Right cardiac atrium (tissue), 5 donors: ENCODE results near the gene PDSS2. TPM values are rescaled to one million over a fixed set of nuclear protein-coding genes. Genes with fewer than 3 reads are reported as not detected.

Experiments
- ATAC-seq, 2 donors: fragments of 200-7000 bp; cut with Tn5 transposase; one replicate each; pipeline versions ENCODE4 v1.8.0 to v1.9.1; 2020; ENCODE audit warnings: moderate library complexity in 2 of 2, mild to moderate bottlenecking in 1 of 2
- DNase-seq, 3 donors: peaks; one replicate each; pipeline ENCODE4 v3.0.0-alpha.2; 2020
- H3K27ac ChIP-seq: one replicate; pipeline ENCODE4 v1.5.1; 2013; ENCODE audit warnings: mild to moderate bottlenecking, low read length, control low read depth, moderate library complexity
- H3K27me3 ChIP-seq: one replicate; pipeline ENCODE4 v1.6.1; 2013; ENCODE audit not compliant: control insufficient read depth, insufficient read depth
- H3K4me1 ChIP-seq: one replicate; pipeline ENCODE4 v1.6.1; 2013; ENCODE audit warnings: low read length; ENCODE audit not compliant: control insufficient read depth, insufficient read depth
- H3K4me3 ChIP-seq: one replicate; pipeline ENCODE4 v1.5.1; 2013; ENCODE audit warnings: low read length, control low read depth
- H3K9me3 ChIP-seq: one replicate; pipeline ENCODE4 v1.6.1; 2013; ENCODE audit warnings: low read length; ENCODE audit not compliant: control insufficient read depth
- WGBS: extraction: QIAGEN DNeasy Blood & Tissue Kit; methylation state at CpG from one replicate; pipeline ENCODE4 v1.1.7; 2013; 5-methylcytosine and 5-hydroxymethylcytosine counted together
- intact Hi-C, 4 donors: fragments of 100-400 bp; cut with DNase I; formaldehyde crosslinking; loops; one replicate each; pipeline versions ENCODE4 v1.11.0 to v1.14.0; 2022 to 2023
- polyA plus RNA-seq: library from polyadenylated mRNA; stranded (reverse); fragments of 200-250 nt; gene quantifications from one replicate; pipeline ENCODE4 v1.2.3, GENCODE V29; 2013
- total RNA-seq, 4 donors: library from RNA; stranded (reverse); fragmentation: NEBNext Ultra II Directional; extraction: Animal tissue kit (Norgen Biotek cat#: 25700); gene quantifications; one replicate each; pipeline ENCODE4 v1.2.1, GENCODE V29; 2021
- donor health status: healthy with polysubstance abuse.
- donor health status: DM: no; HTN: yes; CAD: no.
- donor health status: DM: no; HTN: no; CAD: no.
- donor health status: DM: no; HTN: yes; CAD: no; lungs with severe emphysema.
- donor health status: DM: yes; HTN: yes; CAD: no.

Gene PDSS2
- total and polyA plus RNA-seq, 5 donors = 10.0 to 15.5 (median 13.6) TPM

DNA sequence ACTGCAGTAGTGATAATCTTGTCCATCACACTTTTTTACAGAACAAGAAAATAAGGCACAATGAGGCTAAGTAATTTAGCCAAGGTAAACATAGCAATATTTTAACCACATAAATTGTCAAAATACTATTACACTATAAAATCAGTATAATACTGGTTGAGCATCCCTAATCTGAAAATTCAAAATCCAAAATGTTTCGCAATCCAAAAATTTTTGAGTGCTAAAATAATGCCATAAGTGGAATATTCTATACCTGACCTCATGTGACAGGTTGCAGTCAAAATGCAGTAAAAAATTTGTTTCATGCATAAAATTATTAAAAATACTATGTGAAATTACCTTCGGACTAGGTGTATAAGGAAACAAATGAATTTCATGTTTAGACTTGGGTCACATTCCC, 101.5 kb downstream of the PDSS2 start:
- ATAC-seq = no peak
- WGBS = 97% methylated on average over 2 of the region's 2 CpGs
- H3K4me1 ChIP-seq = no peaks in the 10 kb centered on the region
- no peak overlapping the region for H3K27ac ChIP-seq
- H3K27me3 ChIP-seq = no peaks in the 10 kb centered on the region
- intact Hi-C loops = no loop called here
- H3K4me3 ChIP-seq = no peak overlapping the region
- no peak for DNase-seq
- no peaks in the 10 kb centered on the region for H3K9me3 ChIP-seq

GRCh38 chr6:107357031-107357430, 102.3 kb downstream of the PDSS2 start:
- no peak for ATAC-seq
- Histone ChIP-seq H3K4me3 (no peak overlapping the region), H3K27me3 (no peaks in the 10 kb centered on the region), H3K27ac (no peak overlapping the region), H3K9me3 (no peaks in the 10 kb centered on the region), H3K4me1 (no peaks in the 10 kb centered on the region)
- 82% methylated on average over 2 of the region's 2 CpGs for WGBS
- DNase-seq = no peak
- intact Hi-C loops = no loop called here

DNA sequence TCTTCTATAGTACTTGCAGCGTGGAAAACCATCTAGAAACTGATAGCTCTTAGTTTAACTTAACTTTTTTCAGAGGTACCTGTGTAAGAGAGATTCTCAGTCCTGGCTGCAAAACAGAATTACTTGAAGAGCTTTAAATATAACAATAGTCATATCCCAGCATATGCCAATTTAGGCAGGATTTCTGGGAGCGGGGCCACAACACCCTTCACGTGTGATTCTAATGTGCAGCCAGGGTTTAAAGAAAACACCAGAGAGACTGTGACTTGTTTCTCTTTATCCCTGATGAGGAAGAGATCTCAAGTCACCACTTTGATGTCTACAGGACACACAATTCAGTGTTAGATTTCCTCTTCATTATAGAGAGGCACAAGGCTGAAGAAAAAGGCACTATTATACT, 103.7 kb downstream of the PDSS2 start:
- ATAC-seq = no peak
- Histone ChIP-seq H3K4me3 (no peak overlapping the region), H3K27ac (no peak overlapping the region), H3K9me3 (no peaks in the 10 kb centered on the region), H3K27me3 (no peaks in the 10 kb centered on the region), H3K4me1 (no peaks in the 10 kb centered on the region)
- DNase-seq = peak in 2 of 3 donors; percentile 49 to 50
- intact Hi-C loops = no loop called here
- WGBS = 63% methylated on average over 3 of the region's 3 CpGs

GRCh38 chr6:107354451-107354850, 104.9 kb downstream of the PDSS2 start:
- ATAC-seq (no peak), DNase-seq (no peak)
- intact Hi-C loops = no loop called here
- Histone ChIP-seq H3K27me3 (no peaks in the 10 kb centered on the region), H3K4me3 (no peak overlapping the region), H3K27ac (no peak overlapping the region), H3K4me1 (no peaks in the 10 kb centered on the region), H3K9me3 (no peaks in the 10 kb centered on the region)
- WGBS = 32% methylated on average over 2 of the region's 2 CpGs

DNA sequence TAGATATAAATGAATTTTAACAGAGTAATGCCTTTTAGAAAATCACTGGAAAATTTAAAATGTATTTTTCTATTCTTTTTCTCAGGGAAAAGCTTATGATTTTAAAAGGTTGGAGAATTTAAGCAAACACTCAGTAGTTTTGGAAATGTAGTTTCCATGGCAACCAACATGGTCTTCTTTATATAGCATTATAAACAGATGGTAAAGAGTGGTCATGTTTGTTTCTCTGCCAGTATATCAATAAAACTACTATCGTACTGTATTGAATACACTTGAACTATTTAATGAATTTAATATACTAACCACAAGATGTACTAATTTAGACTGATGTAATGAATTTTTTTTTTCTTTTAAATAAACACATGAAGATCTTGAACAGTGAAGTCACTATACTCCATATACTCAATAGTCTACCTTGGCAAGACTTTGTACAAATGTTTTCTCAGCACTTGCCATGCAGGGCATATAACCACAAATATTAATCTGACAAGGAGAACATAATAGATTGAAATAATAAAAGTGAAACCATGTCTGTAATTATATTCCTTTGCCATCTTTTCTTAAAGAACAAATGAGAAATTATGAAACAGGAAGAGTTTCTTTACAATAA, 105.5 kb downstream of the PDSS2 start:
- H3K27ac ChIP-seq = no peak overlapping the region
- DNase-seq (no peak), ATAC-seq (no peak)
- intact Hi-C loops = no loop called here
- H3K4me3 ChIP-seq = no peak overlapping the region
- no peaks in the 10 kb centered on the region for H3K4me1 ChIP-seq
- 76% methylated on average over 1 of the region's 1 CpG for WGBS
- H3K27me3 ChIP-seq = no peaks in the 10 kb centered on the region
- H3K9me3 ChIP-seq = no peaks in the 10 kb centered on the region

DNA sequence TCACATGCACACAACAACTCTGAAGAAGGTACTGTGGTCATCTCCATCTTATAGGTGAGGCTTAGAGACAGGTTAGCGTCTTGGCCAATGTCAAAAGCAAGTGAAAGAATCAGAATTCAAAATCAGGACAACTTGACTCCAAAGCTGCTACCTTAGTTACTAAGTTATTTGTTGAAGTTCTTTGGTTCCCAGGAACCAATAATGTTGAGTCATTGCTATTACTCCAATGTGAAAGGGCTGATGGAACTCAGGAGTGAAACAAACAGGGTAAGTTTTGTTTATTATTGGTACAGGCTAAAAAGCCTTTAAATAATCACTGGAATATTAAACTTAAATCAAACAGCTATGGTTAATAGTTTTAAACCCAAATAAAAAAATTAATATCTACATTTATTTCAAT, 111.1 kb downstream of the PDSS2 start:
- H3K27me3 ChIP-seq = no peaks in the 10 kb centered on the region
- ATAC-seq (no peak), DNase-seq (no peak)
- H3K4me3 ChIP-seq = no peak overlapping the region
- no peak overlapping the region for H3K27ac ChIP-seq
- no peaks in the 10 kb centered on the region for H3K9me3 ChIP-seq
- 100% methylated on average over 1 of the region's 1 CpG for WGBS
- no peaks in the 10 kb centered on the region for H3K4me1 ChIP-seq
- intact Hi-C loops = no loop called here

GRCh38 chr6:107345393-107345792, 114.0 kb downstream of the PDSS2 start:
- no peaks in the 10 kb centered on the region for H3K9me3 ChIP-seq
- ATAC-seq = no peak
- H3K4me1 ChIP-seq = no peaks in the 10 kb centered on the region
- no peak overlapping the region for H3K4me3 ChIP-seq
- DNase-seq = no peak
- intact Hi-C loops = no loop called here
- no peak overlapping the region for H3K27ac ChIP-seq
- no peaks in the 10 kb centered on the region for H3K27me3 ChIP-seq

- no peaks in the 10 kb centered on the region for H3K27me3 ChIP-seq
- 93% methylated on average over 2 of the region's 2 CpGs for WGBS
These were observed 114.4 kb downstream of the PDSS2 start for GRCh38 chr6:107344981-107345380.

DNA sequence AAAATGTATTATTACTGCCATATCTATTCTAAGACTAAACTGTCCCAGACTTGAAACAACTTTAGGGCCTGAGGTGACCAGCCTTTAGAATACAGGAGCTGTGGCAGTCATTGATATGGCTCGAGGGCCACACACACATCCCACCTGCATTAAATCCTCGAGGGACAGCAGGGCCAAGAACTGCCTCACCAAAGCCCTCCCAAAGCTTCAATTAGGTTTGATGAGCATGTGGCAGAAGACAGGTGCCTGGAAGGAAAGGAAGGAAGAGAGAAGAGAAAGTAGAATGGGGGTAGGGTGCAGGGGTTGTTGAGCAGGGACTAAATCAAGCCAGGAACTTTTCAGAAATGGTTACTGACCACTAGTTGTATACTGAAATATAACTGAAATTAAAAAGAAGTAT, 115.0 kb downstream of the PDSS2 start:
- DNase-seq (no peak), ATAC-seq (no peak)
- 75% methylated on average over 2 of the region's 2 CpGs for WGBS
- H3K9me3 ChIP-seq = no peaks in the 10 kb centered on the region
- H3K4me1 ChIP-seq = no peaks in the 10 kb centered on the region
- H3K27ac ChIP-seq = no peak overlapping the region
- no peaks in the 10 kb centered on the region for H3K27me3 ChIP-seq
- intact Hi-C loops = no loop called here
- no peak overlapping the region for H3K4me3 ChIP-seq

More at GRCh38 chr6:107344981-107345380, 114.4 kb downstream of the PDSS2 start:
- Histone ChIP-seq H3K4me3 (no peak overlapping the region), H3K4me1 (no peaks in the 10 kb centered on the region), H3K27ac (no peak overlapping the region), H3K9me3 (no peaks in the 10 kb centered on the region)
- ATAC-seq (no peak), DNase-seq (no peak)
- intact Hi-C loops = no loop called here

DNA sequence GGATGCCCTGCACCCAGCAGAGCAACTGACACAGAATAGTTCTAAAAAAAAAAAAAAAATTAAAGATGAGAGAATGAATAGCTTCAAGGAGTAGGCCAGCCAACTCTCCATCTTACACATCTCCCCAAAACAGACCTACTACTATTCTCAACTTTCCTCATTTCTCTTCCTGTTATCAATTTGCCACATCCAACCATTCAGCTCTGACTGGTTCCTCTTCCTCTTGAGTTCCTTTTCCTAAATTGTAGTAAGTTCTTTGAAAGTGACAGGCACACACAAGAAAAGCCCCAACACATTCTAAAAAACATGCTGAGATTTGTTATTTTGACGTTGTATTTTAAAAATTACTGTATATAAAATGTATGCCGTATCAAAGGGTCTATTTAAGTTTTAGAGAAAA, 117.2 kb downstream of the PDSS2 start:
- intact Hi-C loops = no loop called here
- no peaks in the 10 kb centered on the region for H3K9me3 ChIP-seq
- 89% methylated on average over 2 of the region's 2 CpGs for WGBS
- H3K4me3 ChIP-seq = no peak overlapping the region
- no peak for ATAC-seq
- no peak overlapping the region for H3K27ac ChIP-seq
- no peaks in the 10 kb centered on the region for H3K4me1 ChIP-seq
- H3K27me3 ChIP-seq = no peaks in the 10 kb centered on the region
- DNase-seq = no peak

DNA sequence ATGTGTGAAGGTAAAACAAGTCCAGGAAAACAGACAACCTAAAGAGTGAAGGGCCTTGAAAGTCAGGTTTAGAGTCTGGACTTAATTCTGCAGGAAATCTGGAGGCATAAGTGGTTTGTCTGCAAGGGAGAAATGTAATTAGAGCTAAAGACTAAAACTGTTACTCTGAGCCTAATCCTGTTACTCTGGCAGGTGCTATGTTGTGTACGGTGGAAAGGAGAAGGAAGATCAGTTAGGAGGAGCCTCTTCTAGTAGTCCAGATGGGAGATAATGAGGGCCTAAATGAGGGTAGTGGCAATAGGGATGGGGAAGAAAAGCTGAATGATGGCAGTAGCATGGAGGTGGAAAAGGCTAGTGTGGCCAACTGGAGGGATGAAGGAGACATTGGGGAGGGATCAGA, 118.5 kb downstream of the PDSS2 start:
- Histone ChIP-seq H3K4me1 (no peaks in the 10 kb centered on the region), H3K27ac (no peak overlapping the region), H3K27me3 (no peaks in the 10 kb centered on the region), H3K9me3 (no peaks in the 10 kb centered on the region), H3K4me3 (no peak overlapping the region)
- intact Hi-C loops = no loop called here
- DNase-seq (no peak), ATAC-seq (no peak)
- WGBS = 83% methylated on average over 1 of the region's 1 CpG

DNA sequence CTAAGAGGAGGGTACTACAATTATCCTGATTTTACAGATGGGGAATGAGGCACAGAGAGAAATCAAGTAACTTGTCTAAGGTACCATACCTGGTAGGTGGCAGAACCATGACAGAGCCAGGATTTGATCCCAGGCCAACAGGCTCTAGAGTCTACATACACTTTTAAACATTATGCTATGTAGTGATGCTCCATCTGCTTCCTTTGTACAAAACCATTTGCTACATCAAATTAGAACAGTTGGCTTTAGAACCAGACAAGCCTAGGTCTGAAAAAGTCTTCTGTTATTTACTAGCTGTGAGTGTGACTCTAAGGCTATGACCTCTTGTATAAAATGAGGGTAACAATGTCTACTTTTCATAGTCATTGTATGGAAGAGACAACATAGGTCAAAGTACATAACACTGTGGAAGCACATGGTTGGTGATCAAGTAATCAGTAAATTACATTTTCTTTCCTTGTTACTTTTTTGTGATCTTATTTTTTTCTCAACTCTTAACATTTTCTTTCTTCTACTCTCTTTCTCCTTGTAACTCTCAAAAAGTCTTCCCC, 122.1 kb downstream of the PDSS2 start:
- Histone ChIP-seq H3K27ac (no peak overlapping the region), H3K9me3 (no peaks in the 10 kb centered on the region), H3K4me1 (no peaks in the 10 kb centered on the region), H3K27me3 (no peaks in the 10 kb centered on the region), H3K4me3 (no peak overlapping the region)
- DNase-seq = no peak
- intact Hi-C loops = no loop called here
- no peak for ATAC-seq
